HEK293T (cell line): Measurements from ENCODE around the gene LRP5.

Experiments
- ARNT ChIP-seq: fragments of 450-650 bp; IDR thresholded peaks from 2 replicates; pipeline ENCODE4 v1.6.1; 2017; ENCODE audit warnings: mild to moderate bottlenecking
- ELF4 ChIP-seq: fragments of 450-650 bp; IDR thresholded peaks from 2 replicates; pipeline ENCODE4 v1.6.1; 2017; ENCODE audit warnings: antibody characterized with exemption
- FOXK2 ChIP-seq: fragments of 450-650 bp; IDR thresholded peaks from 2 replicates; pipeline ENCODE4 v1.6.1; 2016; ENCODE audit warnings: mild to moderate bottlenecking
- SP1 ChIP-seq: fragments of 450-650 bp; IDR thresholded peaks from 2 replicates; pipeline ENCODE4 v1.6.1; 2017
- TARDBP ChIP-seq: fragments of 450-650 bp; IDR thresholded peaks from 2 replicates; pipeline ENCODE4 v1.6.1; 2016

DNA sequence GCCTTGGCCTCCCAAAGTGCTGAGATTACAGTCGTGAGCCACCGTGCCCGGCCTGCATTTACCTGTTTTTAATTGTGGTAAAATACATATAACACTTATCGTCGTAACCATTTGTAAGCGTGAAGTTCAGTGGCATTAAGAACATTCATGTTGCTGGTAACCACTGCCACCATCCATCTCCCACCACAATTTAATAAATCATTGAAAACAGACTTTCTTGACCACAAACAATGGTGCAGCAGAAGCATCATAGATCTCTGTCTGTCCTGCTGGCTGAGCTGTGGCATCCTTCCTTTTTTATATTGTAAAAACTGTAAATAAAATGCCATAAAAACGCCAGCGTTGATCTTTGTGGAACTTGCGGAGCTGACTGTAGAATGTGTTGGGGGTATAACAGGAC, 24.3 kb downstream of the LRP5 start:
- no peak for TF ChIP-seq SP1
- no peak for TF ChIP-seq ARNT
- TF ChIP-seq TARDBP, result no peak
- no peak for TF ChIP-seq FOXK2
- TF ChIP-seq ELF4, result no peak
